Ramos (cell line): Measurements from ENCODE around the gene EGLN2.

Source experiments
- in situ Hi-C: fragments of 300-500 bp; cut with MboI; formaldehyde crosslinking; loops from one replicate; pipeline ENCODE4 v1.14.3; 2022; ENCODE audit warnings: low sequenced_read_pairs; ENCODE audit not compliant: unreplicated experiment

The EGLN2 gene

DNA sequence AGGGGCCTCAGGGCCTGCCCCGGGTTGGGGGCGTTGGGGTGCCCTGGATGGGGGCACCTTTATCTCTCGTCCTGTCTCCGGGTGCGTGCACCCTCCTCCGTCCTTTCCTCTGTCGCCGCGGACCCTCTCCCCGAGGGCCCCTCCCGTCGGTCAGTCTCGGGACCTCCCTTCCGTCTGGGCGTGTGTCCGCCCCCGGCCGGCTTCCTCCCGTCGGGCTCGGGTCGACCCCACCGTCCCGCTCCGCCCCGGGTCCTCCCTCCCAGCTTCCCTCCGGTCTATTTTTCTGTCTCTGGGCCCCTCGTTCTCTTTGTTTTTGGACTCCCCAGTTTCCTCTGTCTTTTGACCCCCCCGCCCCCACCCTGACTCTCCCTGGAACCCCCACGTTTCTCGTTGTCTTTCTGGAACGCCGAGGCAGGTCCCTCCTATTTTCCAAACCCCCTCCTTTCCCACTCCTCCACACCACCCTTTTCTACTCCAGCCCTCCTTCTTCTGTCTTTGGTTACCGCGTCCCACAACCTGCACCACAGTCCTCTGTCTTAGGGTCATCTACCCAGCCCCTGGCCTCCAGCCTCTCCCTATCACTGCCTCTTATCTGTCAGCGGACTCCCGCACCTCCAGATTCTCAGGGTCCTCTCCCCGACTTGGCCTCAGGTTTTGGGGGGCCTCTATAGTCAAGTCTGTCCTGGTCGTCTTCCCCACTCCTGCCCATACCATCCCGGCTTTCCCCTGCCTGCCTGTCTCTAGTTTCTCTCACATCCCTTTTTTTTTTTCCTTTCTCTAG lies 757 bp downstream of the EGLN2 start:
- in situ Hi-C loops = loop anchor here (25.0 kb wide), 1 partner anchor 1463 kb away; the partner anchor contains the start of genes CIC and ERF

DNA sequence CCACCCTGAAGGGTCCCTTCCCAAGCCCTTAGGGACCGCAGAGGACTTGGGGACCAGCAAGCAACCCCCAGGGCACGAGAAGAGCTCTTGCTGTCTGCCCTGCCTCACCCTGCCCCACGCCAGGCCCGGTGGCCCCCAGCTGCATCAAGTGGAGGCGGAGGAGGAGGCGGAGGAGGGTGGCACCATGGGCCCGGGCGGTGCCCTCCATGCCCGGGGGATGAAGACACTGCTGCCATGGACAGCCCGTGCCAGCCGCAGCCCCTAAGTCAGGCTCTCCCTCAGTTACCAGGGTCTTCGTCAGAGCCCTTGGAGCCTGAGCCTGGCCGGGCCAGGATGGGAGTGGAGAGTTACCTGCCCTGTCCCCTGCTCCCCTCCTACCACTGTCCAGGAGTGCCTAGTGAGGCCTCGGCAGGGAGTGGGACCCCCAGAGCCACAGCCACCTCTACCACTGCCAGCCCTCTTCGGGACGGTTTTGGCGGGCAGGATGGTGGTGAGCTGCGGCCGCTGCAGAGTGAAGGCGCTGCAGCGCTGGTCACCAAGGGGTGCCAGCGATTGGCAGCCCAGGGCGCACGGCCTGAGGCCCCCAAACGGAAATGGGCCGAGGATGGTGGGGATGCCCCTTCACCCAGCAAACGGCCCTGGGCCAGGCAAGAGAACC lies 1.5 kb downstream of the EGLN2 start:
- in situ Hi-C loops = no loop called here

GRCh38 chr19:40800997-40801377 lies 2.0 kb downstream of the EGLN2 start:
- in situ Hi-C loops = no loop called here

GRCh38 chr19:40801426-40802299 lies 2.7 kb downstream of the EGLN2 start:
- in situ Hi-C loops = no loop called here

- in situ Hi-C loops = no loop called here
Observed at GRCh38 chr19:40802300-40803169, 3.5 kb downstream of the EGLN2 start.

- in situ Hi-C loops = no loop called here
Observed at GRCh38 chr19:40803170-40803856, 4.3 kb downstream of the EGLN2 start.

GRCh38 chr19:40803857-40804782 lies 5.1 kb downstream of the EGLN2 start:
- in situ Hi-C loops = no loop called here

GRCh38 chr19:40804783-40805242 lies 5.8 kb downstream of the EGLN2 start:
- in situ Hi-C loops = loop anchor here (5.0 kb wide), 1 partner anchor 58 kb away; no protein-coding TSS in a partner anchor

GRCh38 chr19:40805258-40805868 lies 6.4 kb downstream of the EGLN2 start:
- in situ Hi-C loops = loop anchor here (5.0 kb wide), 1 partner anchor 58 kb away; no protein-coding TSS in a partner anchor

DNA sequence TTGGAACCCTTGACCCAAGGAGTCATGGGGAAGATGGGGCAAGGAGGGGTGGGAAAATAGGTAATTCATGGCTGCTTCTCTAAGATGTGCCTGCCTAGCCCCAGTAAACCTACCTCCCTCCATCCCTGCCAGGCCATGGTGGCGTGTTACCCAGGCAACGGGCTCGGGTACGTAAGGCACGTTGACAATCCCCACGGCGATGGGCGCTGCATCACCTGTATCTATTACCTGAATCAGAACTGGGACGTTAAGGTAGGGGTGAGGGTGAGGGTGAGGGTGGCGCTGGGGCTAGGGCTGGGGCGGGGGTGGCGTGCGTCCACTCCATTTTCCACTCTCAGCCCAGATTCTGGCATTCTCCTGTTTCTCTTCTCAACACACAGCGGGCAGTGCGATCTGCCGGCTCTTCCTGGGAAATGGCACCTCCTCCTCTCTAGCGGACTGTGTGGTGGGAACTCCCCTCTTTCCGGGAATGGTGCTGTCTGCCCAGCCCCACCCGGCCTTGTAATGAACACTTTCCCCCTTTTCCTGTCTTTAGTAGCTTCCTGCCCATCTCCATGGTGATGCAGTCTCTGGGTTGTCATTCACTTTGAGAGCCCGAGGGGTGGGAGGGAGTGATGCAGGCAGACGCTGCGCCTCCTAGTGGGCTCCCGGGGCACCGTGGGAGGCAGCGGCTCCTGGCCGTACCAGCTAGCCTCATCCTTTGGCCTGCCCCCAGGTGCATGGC lies 7.6 kb downstream of the EGLN2 start:
- in situ Hi-C loops = loop anchor here (5.0 kb wide), 1 partner anchor 59 kb away; no protein-coding TSS in a partner anchor

DNA sequence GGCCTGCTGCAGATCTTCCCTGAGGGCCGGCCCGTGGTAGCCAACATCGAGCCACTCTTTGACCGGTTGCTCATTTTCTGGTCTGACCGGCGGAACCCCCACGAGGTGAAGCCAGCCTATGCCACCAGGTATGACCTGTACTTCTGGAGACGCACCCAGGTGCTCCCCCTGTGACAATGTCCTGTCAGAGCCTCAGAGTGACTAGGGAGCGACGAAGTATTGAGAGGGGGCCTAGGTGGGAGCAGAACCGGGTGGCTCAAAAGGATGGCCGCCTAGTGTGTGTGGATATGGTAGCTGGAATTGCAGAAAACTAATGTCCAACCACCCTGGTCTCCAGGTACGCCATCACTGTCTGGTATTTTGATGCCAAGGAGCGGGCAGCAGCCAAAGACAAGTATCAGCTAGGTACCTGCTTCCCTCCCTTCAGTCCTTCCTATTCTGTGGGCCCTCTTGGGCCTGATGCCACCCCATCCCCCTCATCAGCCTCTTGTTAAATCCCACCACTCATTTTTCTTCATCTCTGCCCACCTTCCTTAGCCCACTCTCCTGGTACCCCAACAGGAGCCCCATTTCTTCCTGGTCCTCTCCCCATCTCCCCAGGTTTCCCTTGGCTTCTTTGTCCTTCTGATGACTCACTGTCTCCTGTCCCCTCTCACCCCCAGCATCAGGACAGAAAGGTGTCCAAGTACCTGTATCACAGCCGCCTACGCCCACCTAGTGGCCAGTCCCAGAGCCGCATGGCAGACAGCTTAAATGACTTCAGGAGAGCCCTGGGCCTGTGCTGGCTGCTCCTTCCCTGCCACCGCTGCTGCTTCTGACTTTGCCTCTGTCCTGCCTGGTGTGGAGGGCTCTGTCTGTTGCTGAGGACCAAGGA lies 8.4 kb downstream of the EGLN2 start:
- in situ Hi-C loops = loop anchor here (5.0 kb wide), 1 partner anchor 60 kb away; no protein-coding TSS in a partner anchor

DNA sequence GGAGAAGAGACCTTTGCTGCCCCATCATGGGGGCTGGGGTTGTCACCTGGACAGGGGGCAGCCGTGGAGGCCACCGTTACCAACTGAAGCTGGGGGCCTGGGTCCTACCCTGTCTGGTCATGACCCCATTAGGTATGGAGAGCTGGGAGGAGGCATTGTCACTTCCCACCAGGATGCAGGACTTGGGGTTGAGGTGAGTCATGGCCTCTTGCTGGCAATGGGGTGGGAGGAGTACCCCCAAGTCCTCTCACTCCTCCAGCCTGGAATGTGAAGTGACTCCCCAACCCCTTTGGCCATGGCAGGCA lies 9.0 kb downstream of the EGLN2 start:
- in situ Hi-C loops = loop anchor here (5.0 kb wide), 1 partner anchor 61 kb away; no protein-coding TSS in a partner anchor

DNA sequence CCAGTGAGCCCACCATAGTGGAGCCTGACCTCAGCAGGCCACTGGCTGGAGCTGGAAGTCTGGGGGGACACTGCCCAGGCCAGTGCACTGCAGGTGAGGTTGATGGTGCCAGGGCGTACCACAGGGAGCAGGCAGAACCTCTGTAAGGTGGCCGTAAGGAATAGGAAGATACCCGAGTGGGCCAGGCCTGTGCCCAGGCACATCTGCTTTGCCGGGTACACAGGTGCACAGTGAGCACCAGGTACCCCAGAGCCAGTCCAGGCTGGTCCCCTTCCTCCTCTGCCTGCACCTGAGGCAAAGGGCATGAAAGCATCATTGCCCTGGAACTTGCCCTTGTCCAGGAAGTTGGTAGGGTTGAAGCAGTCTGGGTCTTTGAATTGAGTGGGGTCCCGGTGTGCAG lies 9.5 kb downstream of the EGLN2 start:
- in situ Hi-C loops = loop anchor here (5.0 kb wide), 1 partner anchor 61 kb away; no protein-coding TSS in a partner anchor

DNA sequence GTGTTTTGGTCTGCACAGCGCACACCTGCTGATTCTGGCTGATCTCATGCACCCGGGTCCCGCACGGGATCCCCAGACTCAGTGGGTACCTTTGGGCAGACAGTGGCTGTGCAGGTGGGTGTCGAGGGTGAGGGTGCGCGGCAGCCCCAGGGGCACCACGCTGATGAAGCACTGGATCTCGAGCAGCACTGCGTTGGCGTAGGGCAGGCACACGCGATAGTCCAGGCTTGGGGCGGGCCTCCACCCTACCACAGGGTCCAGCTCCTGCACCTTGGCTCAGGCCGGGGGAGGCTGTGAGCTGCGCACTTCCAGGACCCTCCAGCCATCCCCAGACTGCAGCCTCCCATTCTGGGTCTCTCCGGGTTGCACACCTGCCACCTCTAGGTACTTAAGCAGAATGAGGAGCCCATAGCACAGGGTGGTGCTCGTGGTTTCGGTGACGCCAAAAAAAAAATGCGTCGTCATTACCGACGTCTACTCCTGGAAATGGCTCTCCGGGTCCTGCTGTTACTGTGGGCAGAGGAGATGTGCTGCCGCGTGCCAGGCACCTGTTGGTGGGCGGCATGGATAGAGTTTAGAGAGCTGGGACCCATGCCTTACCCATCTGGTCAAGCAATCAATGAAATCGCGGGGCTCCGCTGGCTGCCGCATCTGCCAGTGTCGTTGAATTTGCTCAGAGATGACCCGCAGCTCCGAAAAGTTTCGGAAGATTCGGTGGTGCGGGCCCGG lies 10.5 kb downstream of the EGLN2 start:
- in situ Hi-C loops = loop anchor here (5.0 to 10.0 kb wide), 2 partner anchors 62 to 155 kb away; no protein-coding TSS in a partner anchor

- in situ Hi-C loops = loop anchor here (10.0 kb wide), 1 partner anchor 155 kb away; no protein-coding TSS in a partner anchor
Observed at GRCh38 chr19:40810160-40810559, 11.2 kb downstream of the EGLN2 start.
